Activated CD8-positive, alpha-beta memory T cell treated with anti-CD3 and anti-CD28 coated beads, Interleukin-2, amount 50 U/mL, for 24 hours (primary cell): ENCODE results near the gene ELAVL2.

Experiments used
- DNase-seq: peaks from one replicate; pipeline ENCODE4 v3.0.0-alpha.2; 2020; ENCODE audit errors: extremely low read depth

The ELAVL2 gene

DNA sequence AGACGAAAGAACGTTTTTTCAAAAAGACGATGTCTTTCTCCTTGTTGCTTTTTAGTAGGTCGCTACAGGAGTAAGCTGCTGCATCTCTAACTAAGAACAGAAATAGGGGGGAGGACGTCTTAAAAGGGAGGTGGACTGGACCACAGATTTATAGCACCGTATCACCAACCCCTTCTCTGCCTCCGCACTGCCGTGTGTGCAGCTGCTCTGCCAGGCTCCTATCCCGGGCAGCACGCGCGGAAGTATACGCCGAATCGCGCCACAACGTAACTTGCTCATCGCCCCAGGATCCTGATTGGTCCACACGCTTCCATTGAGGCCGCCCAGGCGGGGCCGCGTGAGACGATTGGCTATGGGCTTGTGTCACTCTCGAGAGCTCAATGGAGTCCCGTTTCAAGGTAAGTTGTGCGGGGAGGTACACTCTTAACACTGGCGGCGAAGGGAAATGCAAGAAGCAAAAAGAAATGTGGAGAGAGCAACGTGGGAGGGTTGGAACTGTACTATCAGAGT, at the start of gene ELAVL2:
Gene ELAVL2 (minus strand): TSS at position 121 of the 510 bp plus-strand sequence. CDS start 64,006 bp downstream, outside the sequence.
- no peak for DNase-seq

DNA sequence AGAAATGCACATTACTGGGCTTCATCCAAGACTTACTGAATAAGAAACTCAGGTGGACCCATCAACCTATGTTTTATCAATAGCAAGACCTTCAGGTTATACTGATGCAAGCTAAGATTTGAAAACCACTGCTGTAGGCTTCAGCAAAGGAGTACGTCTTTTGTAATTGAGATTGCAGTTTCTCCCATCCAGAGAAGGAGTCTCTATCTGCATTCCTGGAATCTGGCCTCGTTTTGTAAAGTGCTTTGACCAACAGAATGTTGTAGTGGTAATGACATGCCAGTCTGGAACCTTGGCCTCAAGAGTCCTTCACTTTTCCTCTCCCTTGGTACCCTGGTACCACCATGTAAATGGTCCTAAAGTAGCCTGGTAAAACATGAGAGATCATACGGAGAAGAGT, 32.2 kb upstream of the ELAVL2 start:
- DNase-seq: no peak

DNA sequence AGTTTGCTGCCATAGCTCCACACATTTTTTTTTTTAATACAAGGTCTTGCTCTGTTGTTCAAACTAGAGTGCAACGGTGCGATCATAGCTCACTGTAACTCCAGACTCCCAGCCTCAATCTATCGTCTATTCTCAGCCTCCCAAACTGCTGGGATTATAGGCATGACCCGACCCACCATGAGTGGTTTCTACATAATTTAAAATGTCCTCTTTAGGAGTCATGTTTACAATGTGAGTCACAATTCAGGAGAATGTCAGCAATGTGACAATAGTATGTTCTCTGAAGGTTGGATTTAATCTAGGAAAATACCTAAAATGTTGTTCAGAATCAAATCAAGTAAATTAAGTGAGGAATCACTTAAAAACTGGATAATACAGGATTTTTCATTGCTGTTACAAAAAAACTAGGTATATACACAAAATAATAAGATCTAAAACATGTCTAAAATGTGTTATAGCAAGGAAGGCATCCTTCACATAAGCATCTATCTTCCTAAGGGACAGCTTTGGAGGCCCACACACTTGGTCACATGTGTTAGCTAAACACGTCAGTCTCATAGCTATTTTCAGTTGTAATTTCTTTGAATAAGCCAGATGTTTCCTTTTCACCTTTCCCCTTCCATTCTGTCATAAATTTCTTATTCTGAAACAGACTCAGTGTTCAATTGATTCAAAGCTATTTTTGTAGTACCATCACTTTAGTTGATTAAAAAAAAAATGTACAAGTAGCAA, 30.0 kb upstream of the ELAVL2 start:
- DNase-seq: no peak

DNA sequence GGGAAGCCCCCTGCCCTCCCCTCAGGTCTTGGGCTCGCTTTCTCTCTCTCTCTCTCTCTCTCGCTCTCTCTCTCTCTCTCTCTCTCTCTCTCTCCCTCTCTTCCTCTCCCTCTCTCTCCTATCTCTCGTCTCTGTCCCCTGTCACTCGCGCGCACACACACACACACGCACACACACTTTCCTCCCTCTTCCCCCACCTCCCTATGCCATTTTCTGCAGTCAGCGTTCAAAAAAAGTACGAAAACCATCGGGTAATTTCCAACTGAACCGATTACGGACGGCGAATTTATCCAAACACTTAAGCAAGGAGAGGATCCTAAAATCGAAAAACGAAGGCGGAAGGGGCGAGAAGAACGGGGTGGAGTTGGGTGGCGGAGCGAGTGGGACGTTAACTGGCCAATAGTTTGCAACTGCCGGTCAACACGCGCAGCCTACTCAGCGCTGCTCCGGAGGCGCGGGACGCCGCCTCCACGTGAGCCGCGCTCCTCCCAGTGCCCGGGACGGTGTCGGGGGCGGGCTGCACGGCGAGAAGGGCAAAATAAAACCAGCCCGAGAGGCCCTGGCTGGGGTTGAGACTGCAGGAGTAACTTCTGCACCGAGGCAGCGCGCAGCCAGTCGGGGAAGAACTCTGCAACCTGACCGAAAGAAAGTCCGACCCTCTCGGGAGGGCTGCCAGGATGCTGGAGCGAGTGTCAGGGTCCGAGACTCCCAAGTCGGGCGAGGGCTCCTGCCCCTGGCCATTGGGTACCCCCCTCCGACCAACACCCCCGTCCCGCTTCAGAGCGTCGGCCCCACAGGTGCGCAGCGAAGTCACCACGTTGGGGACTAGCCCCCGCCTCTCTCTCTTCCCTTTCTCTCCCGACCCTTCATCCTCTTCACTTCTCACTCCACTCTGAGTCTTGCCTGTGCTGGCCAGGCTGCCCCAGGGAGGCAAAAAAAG, 24.9 kb upstream of the ELAVL2 start:
- DNase-seq: no peak

DNA sequence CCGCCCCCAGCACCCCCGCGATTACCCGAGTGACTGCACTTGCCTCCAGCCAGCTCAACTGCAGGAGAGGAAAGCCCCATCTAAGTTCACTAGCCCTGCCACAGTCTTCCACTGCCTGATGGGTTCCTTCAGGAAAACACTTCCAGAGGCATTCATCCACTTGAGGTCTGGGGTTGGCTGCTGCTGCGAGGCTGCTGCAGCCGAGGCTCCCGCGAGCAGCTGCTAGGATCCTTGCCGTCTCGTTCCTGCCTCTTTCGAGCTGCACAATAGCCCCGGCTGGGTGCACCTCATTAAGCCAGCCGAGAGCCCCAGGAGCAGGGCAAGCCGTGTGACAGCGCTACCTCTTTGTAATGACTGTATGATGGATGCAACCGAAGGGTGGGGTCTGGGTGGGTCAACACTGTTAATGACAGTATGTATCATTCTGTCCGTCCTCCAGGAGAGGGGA, 24.2 kb upstream of the ELAVL2 start:
- no peak for DNase-seq

DNA sequence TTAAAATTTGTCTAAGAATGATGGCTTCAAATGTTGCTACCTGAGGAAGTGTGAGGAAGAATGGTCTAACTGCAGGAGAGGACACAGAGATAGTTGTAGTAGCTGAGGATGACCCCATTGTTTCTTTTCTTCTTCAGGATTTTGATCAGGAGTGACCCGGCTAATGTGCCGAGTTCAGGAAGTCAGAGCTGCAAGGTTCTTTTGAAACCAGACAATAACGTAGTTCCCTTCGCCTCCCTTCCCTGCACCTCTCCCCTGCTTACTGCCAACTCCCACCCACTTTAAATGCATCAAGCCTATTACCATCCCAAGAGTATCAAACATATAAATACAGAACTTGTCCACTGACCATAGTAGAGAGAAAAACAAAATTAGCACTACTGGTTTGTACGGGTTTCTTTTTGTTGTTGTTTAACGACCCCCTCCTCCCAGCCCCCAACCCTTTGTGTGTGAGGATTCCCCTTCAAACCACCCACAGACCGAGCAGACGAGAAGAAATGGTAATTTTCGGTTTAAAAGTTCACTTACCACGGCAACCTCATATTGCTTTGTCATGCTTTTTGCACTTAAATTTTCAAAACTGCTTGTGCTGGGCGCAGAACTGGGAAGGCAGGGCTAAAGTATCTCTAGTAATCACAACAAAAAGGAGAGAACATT, 23.5 kb upstream of the ELAVL2 start:
- DNase-seq: no peak

DNA sequence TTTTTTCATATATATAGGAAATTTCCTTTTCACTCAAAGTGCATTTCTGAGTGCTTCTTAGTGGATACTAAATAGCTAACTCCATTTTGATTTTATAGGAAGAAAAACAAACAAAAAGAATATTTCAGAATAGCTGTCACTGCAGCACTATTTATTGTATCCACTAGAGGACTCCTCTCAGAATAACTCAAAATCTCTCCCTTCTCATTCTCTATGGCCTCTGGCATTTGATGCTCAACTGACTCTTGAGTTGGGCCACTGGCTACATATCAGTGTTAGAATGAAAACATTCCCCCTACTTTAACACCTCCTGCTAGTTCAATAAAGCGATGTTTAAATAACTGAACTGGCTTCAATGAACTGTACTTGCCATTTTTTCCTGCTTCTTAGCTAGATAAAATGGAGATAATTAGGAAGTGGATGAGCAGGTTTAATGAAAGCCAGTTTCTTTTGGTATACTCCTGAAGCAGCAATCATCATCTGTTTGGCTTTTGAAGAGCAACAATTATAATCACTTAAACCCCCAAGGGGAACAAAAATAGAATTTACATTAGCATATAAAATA, 16.6 kb upstream of the ELAVL2 start:
- DNase-seq: no peak

DNA sequence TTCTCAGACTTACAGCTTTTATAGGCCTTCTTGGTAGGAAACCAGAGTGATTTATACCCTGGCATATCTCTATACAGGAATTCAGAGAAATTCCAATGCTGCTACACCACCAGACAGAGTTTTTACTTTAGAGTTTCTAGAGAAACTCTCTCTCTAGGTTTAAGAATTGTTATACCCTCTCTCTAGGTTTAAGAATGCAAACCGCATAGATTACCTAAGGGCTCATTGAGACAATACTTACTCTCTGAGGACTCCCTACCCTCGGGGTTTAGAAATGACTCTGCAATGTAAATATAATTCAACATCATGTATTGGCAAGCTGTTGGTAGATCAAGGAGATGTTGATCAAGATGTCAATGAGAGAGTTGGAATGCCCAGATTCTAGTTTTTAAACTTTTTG, 15.3 kb upstream of the ELAVL2 start:
- DNase-seq: no peak

DNA sequence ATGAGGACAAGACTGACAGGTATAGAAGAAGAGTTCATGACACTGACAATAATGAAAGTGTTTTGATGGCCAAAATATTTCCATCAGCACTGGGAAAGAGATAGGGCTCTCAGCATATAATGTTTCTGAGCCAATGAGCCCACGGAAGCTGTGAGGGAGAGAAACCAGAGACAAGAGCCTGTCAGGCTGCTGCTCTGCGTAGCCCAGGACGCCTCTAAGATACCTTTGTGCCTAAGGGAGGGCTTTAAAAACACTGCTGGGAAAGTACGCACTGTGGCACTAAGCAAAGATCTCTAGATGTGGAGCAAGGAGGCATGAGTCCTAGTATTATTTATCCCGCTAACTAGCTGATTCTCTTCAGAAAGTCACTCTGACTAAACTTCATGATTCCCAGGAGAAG, 11.0 kb upstream of the ELAVL2 start:
- DNase-seq: no peak

DNA sequence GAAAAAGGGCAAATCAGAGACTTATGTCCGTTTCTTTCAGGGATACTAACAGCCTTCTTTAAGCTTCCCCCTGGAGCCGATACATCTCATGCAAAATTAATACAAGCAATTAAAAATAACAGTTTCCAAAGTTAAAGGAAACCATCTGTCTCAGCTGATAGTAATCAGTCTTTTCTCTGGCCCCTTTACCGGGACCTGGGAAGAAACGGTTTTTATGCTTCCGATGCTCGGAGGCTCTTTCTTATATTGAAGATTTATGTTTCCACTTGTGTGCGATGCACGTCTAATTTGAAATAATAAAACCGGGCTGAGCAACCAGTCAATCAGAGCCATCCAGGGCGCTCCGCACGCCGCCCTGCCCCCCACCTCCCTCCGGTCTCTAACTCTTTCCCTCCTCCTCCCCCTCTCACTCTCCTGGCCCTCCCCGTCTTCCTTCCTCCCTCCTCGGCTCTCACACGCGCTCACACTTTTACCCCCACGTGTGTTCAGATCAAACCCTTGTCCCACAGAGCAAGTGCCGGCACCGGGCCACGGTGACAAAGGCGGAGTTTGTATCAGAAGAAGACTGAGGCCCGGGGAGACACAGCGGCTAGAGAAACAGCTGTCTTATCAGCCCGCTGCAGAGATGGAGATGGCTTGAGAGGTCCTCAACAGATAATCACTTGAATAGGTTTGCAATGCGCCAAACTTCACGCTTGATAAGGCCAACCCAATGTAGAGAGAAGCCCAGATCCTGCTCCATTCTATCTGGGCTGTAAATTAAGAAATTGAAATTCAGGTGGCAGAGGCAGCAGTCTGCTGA, 5.1 kb upstream of the ELAVL2 start:
- DNase-seq: no peak

DNA sequence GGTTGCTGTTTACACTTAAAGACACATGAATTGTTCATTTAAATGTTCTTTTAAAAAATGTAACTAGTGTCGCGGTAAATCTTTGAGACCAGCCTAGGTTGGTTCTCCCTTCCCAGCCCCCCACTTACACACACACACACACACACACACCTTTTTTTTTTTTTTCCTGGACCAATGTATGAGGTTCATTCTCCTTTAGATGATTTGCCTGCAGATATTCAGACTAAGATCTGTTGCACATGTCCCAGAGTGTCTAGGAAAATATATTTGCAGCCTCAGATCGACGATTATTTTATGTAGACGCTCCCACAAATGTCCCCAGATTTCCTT, 4.4 kb upstream of the ELAVL2 start:
- no peak for DNase-seq

DNA sequence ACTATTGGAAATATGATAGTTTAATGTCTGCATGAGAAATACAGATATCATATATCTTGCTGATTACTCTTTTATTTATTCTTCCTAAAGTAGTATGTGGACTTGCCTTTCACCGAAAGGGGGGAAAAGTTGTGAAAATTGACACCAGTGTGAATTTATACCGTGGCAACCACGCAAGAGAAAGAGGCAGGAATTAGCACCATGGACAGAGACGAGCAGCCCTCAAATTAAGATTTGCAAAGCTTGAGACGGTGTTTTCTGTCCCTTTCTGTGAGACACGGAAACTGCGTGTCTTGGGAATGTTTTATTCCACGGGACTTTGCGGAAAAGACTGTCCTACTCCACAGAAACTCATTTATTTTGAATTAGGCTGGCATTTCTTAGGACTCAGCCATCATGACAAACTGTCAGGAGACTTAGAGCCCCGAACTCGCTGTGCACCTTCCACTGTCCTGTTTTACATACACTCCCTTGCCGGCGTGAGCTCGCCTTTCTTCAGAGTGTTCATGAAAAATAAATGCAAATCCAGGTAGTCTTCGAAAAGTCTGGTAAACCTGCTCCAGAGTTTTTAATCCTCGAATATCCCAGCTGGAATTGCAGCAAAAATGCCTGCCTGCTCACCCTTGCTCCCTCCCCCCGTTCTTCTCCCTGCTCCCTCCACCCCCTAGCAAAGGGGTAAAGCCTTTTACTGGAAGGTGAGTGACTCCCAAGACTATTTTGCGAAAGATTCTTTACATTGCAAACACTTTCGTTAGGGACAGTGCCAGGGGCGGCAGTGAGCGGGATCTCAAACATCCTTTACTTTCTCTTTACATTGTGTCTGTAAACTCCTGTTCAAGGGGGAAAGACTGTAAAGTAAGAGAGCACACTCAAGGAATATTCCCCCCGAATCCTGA, 3.8 kb upstream of the ELAVL2 start:
- DNase-seq: no peak

DNA sequence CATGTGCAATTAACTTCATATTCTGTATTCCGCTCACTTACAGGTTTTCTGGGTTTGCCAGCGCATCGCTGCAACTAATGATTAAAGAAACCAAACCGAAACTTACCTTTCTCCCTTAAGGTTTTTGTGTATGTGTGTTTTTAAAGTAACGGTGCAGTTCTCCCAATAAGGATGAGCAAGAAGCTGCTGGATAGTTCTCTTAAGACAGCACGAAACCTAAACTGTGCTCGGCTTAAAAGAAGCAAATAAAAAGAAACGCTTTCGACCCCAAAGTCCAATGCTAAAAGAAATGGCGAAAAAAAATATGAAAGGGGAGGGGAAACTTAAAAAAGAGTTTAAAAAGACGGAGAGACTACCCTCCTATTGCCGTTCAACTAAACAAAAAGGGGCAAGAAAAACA, 340 bp downstream of the ELAVL2 start:
- DNase-seq: no peak

DNA sequence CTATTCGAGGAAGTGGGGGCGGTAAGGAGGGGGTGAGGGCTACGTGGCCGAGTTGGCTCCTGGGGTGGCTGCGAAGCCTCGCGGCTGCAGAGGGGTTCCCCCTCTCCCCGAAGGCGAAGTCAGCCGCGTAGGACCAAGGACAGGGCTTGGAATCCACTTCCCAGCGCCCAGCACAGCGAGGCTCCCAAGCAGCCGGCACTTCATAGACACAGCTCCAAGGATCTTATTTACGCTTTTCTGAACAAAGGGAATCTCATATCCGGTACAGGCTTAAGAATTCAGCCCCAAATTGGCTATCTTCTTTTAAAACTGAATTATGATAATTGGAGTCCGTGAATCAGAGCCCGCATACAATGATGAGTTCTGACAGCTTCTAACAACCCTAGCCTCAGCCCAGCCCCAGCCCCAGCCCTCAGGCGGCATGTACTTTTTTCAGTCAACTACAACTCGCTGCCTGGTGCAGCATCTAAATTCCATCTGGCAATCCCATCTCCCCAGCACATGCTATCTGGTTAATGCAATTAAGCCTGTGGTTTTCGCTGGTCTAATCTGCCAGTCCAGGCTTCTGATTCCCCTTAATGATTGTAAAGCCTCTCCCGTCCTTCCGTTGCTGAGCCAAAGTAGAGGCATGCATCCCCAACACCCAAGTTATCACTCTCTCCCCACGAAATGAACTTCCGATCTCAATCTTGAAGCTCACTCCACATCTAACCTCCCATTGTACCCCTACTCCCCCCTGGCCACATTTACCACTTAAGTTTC, 1.0 kb downstream of the ELAVL2 start:
- DNase-seq: no peak

DNA sequence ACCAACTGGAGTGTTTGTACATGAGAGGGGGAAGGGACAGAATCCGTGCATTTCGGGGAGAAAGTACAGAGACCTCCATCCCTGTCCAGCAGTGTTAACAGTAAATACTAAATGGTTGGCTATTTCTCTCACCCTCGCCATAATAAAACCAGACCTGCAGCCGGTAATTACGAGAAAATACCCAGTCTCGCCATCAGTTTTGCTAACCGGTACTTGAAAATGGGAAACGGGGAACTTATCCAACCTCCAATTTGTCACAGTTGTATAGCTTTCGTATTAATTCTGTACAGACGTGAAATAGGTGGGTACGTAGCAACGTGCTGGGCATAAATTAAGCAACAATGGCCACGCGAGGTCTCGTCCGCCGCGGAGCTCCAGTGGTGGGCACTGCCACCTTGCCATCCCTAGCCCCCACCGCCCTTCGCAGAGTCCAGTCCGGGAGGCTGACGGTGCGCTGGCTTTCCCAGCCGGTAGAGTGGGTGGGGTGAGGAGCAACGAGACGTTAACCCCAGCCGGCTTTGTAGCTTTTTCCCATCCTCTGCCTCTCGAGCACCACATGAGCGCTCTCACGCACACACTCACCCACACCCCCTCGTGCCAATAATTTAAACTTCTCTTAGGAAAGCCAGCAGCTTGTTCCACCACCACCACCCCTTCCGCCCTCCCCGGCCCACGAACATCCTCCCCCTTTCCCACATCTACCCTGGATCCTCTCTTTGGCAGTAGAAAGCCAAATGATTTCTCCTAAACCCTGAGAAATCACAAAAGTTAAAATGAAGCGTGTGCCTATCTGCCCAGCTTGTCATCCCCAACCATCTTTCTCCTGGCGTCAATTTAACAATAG, 1.8 kb downstream of the ELAVL2 start:
- DNase-seq: no peak

DNA sequence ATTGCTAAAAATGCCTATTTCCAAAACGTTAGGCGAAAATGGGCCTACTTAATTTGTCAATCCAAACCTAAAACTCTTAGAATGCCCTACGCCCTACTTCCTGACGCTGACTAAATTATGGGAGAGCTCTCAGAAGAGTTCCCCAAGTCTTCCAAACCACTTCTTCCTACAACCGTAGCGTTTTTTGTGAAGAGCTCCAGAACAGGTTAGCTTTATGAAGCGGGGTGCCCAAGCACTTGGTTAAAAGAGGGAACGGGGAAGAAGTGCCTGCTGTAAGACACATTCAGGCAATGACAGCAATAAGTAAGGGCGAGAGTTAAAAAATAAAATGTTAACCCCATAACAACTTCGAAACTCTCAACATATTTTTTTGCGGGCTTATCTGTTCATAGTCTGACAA, 2.8 kb downstream of the ELAVL2 start:
- DNase-seq: no peak

DNA sequence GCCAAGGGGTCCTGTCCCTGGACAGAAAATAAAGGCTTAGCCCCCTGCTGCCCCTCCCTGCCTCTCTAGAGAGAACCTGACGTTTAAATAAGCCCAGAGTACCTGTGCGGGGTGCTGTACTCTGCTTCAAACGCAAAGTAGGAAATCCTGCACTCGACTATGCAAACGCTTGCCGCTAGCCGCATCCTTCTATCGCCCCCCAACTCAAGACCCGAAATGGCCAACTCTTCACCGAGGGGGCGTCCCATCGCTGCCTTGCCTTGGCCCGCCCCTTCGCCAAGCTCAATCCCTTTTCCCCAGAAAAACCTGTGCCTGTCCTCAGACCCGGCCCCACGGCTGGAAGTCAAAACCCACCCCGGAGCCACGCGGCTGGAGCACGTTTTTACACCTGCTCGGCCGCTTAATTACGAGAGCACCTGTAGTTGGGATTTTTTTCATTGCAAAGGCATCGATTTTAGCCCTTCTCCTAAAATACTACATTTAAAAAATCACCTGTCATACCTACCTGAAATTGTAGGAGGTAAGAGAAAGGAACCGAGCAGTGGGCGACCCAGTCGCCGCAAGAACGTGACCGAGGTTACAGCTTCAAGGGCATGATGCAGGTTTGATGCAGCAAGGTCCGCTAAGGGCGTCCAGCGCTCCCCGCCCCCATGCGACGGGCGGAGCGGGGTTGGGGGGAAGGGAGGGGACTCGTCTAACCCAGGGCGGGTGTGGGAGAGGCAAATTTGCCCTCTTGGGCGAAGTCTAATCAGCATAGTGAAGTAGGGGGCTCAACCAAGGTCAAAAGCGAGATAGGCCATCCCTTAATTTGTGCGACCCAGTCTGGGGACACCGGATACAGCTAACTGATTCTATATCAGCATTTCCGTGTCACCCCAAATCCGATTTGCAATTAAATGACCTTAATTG, 3.5 kb downstream of the ELAVL2 start:
- DNase-seq: no peak
